ENCODE measurements around the gene MARCHF9. TPM values are rescaled to one million over a fixed set of nuclear protein-coding genes. Genes with fewer than 3 reads are reported as not detected.

MARCHF9 gene
- total RNA-seq, 1 experiment from 2014 or later = 1.9 TPM

GRCh38 chr12:57739914-57740538 is 14.9 kb upstream of the MARCHF9 start:
- Histone ChIP-seq H3K36me3 (replicated peaks; ENCODE audit: control insufficient read depth, insufficient read depth, low read length) (no peaks in the 10 kb centered on the region), H3K27me3 (ENCODE audit: control insufficient read depth, insufficient read depth, low read length) (peaks cover 79% of the 10 kb centered on the region), H3K4me3 (ENCODE audit: insufficient read depth, low read depth, low read length) (no peak overlapping the region)
- DNase-seq = no peak

- H3K36me3 ChIP-seq (replicated peaks; ENCODE audit: control insufficient read depth, insufficient read depth, low read length) = no peaks in the 10 kb centered on the region
- peaks cover 71% of the 10 kb centered on the region for H3K27me3 ChIP-seq (ENCODE audit: control insufficient read depth, insufficient read depth, low read length)
- H3K4me3 ChIP-seq (ENCODE audit: insufficient read depth, low read depth, low read length) = no peak overlapping the region
- no peak for DNase-seq
Measured at GRCh38 chr12:57740656-57741412, 14.1 kb upstream of the MARCHF9 start.

GRCh38 chr12:57741413-57741789 is 13.5 kb upstream of the MARCHF9 start:
- DNase-seq = no peak
- peaks cover under 1% of the 10 kb centered on the region for H3K36me3 ChIP-seq (replicated peaks; ENCODE audit: control insufficient read depth, insufficient read depth, low read length)
- H3K27me3 ChIP-seq (ENCODE audit: control insufficient read depth, insufficient read depth, low read length) = peaks cover 65% of the 10 kb centered on the region
- no peak overlapping the region for H3K4me3 ChIP-seq (ENCODE audit: insufficient read depth, low read depth, low read length)

- Histone ChIP-seq H3K4me3 (ENCODE audit: insufficient read depth, low read depth, low read length) (no peak overlapping the region), H3K36me3 (replicated peaks; ENCODE audit: control insufficient read depth, insufficient read depth, low read length) (peaks cover 4% of the 10 kb centered on the region), H3K27me3 (ENCODE audit: control insufficient read depth, insufficient read depth, low read length) (peaks cover 59% of the 10 kb centered on the region)
- peak; percentile 76 for DNase-seq
Measured at GRCh38 chr12:57741844-57742738, 12.8 kb upstream of the MARCHF9 start.

- Histone ChIP-seq H3K4me3 (ENCODE audit: insufficient read depth, low read depth, low read length) (no peak overlapping the region), H3K27me3 (ENCODE audit: control insufficient read depth, insufficient read depth, low read length) (peaks cover 44% of the 10 kb centered on the region), H3K36me3 (replicated peaks; ENCODE audit: control insufficient read depth, insufficient read depth, low read length) (peaks cover 10% of the 10 kb centered on the region)
- DNase-seq = no peak
Measured at GRCh38 chr12:57743769-57744168, 11.1 kb upstream of the MARCHF9 start.

GRCh38 chr12:57744194-57744776 is 10.6 kb upstream of the MARCHF9 start:
- Histone ChIP-seq H3K4me3 (ENCODE audit: insufficient read depth, low read depth, low read length) (peak overlapping the region; percentile 81), H3K36me3 (replicated peaks; ENCODE audit: control insufficient read depth, insufficient read depth, low read length) (peaks cover 15% of the 10 kb centered on the region), H3K27me3 (ENCODE audit: control insufficient read depth, insufficient read depth, low read length) (peaks cover 39% of the 10 kb centered on the region)
- no peak for DNase-seq

- Histone ChIP-seq H3K4me3 (ENCODE audit: insufficient read depth, low read depth, low read length) (peak within 1 kb of the TSS; percentile 81), H3K27me3 (ENCODE audit: control insufficient read depth, insufficient read depth, low read length) (peaks cover 32% of the 10 kb centered on the region), H3K36me3 (replicated peaks; ENCODE audit: control insufficient read depth, insufficient read depth, low read length) (peaks cover 16% of the 10 kb centered on the region)
- DNase-seq = peak; percentile 94
Measured at GRCh38 chr12:57744777-57745484, 10.0 kb upstream of the MARCHF9 start, which contains the start of gene TSPAN31. Gene TSPAN31, plus strand, starts transcription at chr12:57745039. Its CDS starts 116 bp downstream, at chr12:57745155.

- H3K27me3 ChIP-seq (ENCODE audit: control insufficient read depth, insufficient read depth, low read length) = peaks cover 27% of the 10 kb centered on the region
- peaks cover 19% of the 10 kb centered on the region for H3K36me3 ChIP-seq (replicated peaks; ENCODE audit: control insufficient read depth, insufficient read depth, low read length)
- H3K4me3 ChIP-seq (ENCODE audit: insufficient read depth, low read depth, low read length) = peak overlapping the region; percentile 81
- no peak for DNase-seq
Measured at GRCh38 chr12:57745485-57745881, 9.4 kb upstream of the MARCHF9 start.

- no peak for DNase-seq
- H3K36me3 ChIP-seq (replicated peaks; ENCODE audit: control insufficient read depth, insufficient read depth, low read length) = peaks cover 23% of the 10 kb centered on the region
- peak overlapping the region; percentile 81; the same call in 1 of the 2 replicates for H3K4me3 ChIP-seq (ENCODE audit: insufficient read depth, low read depth, low read length)
- H3K27me3 ChIP-seq (ENCODE audit: control insufficient read depth, insufficient read depth, low read length) = peaks cover 21% of the 10 kb centered on the region
Measured at GRCh38 chr12:57746025-57746424, 8.9 kb upstream of the MARCHF9 start.

- Histone ChIP-seq H3K27me3 (ENCODE audit: control insufficient read depth, insufficient read depth, low read length) (peaks cover 8% of the 10 kb centered on the region; the same call in 1 of the 2 replicates), H3K4me3 (ENCODE audit: insufficient read depth, low read depth, low read length) (no peak overlapping the region), H3K36me3 (replicated peaks; ENCODE audit: control insufficient read depth, insufficient read depth, low read length) (peaks cover 23% of the 10 kb centered on the region)
- no peak for DNase-seq
Measured at GRCh38 chr12:57749061-57749460, 5.8 kb upstream of the MARCHF9 start.

GRCh38 chr12:57750561-57751431 is 4.1 kb upstream of the MARCHF9 start:
- Histone ChIP-seq H3K4me3 (ENCODE audit: insufficient read depth, low read depth, low read length) (peak overlapping the region; percentile 82), H3K27me3 (ENCODE audit: control insufficient read depth, insufficient read depth, low read length) (peaks cover 21% of the 10 kb centered on the region), H3K36me3 (replicated peaks; ENCODE audit: control insufficient read depth, insufficient read depth, low read length) (peaks cover 23% of the 10 kb centered on the region)
- no peak for DNase-seq

GRCh38 chr12:57751432-57751787 is 3.5 kb upstream of the MARCHF9 start:
- peaks cover 22% of the 10 kb centered on the region for H3K36me3 ChIP-seq (replicated peaks; ENCODE audit: control insufficient read depth, insufficient read depth, low read length)
- peak overlapping the region; percentile 82 for H3K4me3 ChIP-seq (ENCODE audit: insufficient read depth, low read depth, low read length)
- peaks cover 28% of the 10 kb centered on the region for H3K27me3 ChIP-seq (ENCODE audit: control insufficient read depth, insufficient read depth, low read length)
- no peak for DNase-seq

Measured in H7 (cell line).